ENCODE data around the gene TMTC3. TPM values are rescaled to one million over a fixed set of nuclear protein-coding genes. Genes with fewer than 3 reads are reported as not detected.
"Not testable (repeated sequence)": the region's sequence is repeated elsewhere in the genome, so short reads cannot be mapped to it uniquely, and the experiment has no call there.

Gene TMTC3
- total RNA-seq, 1 experiment from 2014 or later: 41.8 TPM

- no peak for DNase-seq (ENCODE audit: low read depth)
Observed at GRCh38 chr12:88163371-88163770, 21.3 kb downstream of the TMTC3 start.

- DNase-seq (ENCODE audit: low read depth): no peak
Observed at GRCh38 chr12:88166179-88166578, 24.1 kb downstream of the TMTC3 start.

GRCh38 chr12:88167384-88167783 lies 25.3 kb downstream of the TMTC3 start:
- DNase-seq (ENCODE audit: low read depth): no peak

- DNase-seq (ENCODE audit: low read depth): peak; percentile 51
Observed at GRCh38 chr12:88172844-88173407, 30.8 kb downstream of the TMTC3 start.

- no peak for DNase-seq (ENCODE audit: low read depth)
Observed at GRCh38 chr12:88175544-88175943, 33.4 kb downstream of the TMTC3 start.

- no peak for DNase-seq (ENCODE audit: low read depth)
Observed at GRCh38 chr12:88179436-88180014, 37.4 kb downstream of the TMTC3 start.

- DNase-seq (ENCODE audit: low read depth): no peak
Observed at GRCh38 chr12:88181881-88182280, 39.8 kb downstream of the TMTC3 start.

GRCh38 chr12:88182416-88182815 lies 40.3 kb downstream of the TMTC3 start:
- no peak for DNase-seq (ENCODE audit: low read depth)

GRCh38 chr12:88184196-88184595 lies 42.1 kb downstream of the TMTC3 start:
- DNase-seq (ENCODE audit: low read depth): no peak

- DNase-seq (ENCODE audit: low read depth): no peak
Observed at GRCh38 chr12:88185279-88185678, 43.2 kb downstream of the TMTC3 start.

- peak; percentile 87 for DNase-seq (ENCODE audit: low read depth)
Observed at GRCh38 chr12:88185988-88186387, 43.9 kb downstream of the TMTC3 start.

- DNase-seq (ENCODE audit: low read depth): no peak
Observed at GRCh38 chr12:88187571-88187970, 45.5 kb downstream of the TMTC3 start.

GRCh38 chr12:88188180-88188579 lies 46.1 kb downstream of the TMTC3 start:
- peak; percentile 40 for DNase-seq (ENCODE audit: low read depth)

GRCh38 chr12:88192426-88192825 lies 50.3 kb downstream of the TMTC3 start:
- DNase-seq (ENCODE audit: low read depth): no peak

GRCh38 chr12:88194868-88195267 lies 52.8 kb downstream of the TMTC3 start:
- no peak for DNase-seq (ENCODE audit: low read depth)

GRCh38 chr12:88200029-88200428 lies 57.9 kb downstream of the TMTC3 start:
- no peak for DNase-seq (ENCODE audit: low read depth)

GRCh38 chr12:88202500-88202899 lies 60.4 kb downstream of the TMTC3 start:
- DNase-seq (ENCODE audit: low read depth): peak; percentile 26

- DNase-seq (ENCODE audit: low read depth): peak; percentile 20
Observed at GRCh38 chr12:88206601-88207000, 64.5 kb downstream of the TMTC3 start.

GRCh38 chr12:88207921-88208620 lies 66.0 kb downstream of the TMTC3 start:
- peak; percentile 60 for DNase-seq (ENCODE audit: low read depth)

GRCh38 chr12:88208661-88209060 lies 66.6 kb downstream of the TMTC3 start:
- DNase-seq (ENCODE audit: low read depth): no peak

GRCh38 chr12:88210311-88210710 lies 68.2 kb downstream of the TMTC3 start:
- not testable (repeated sequence) for DNase-seq (ENCODE audit: low read depth)

- DNase-seq (ENCODE audit: low read depth): no peak
Observed at GRCh38 chr12:88218293-88218692, 76.2 kb downstream of the TMTC3 start.

GRCh38 chr12:88219861-88220260 lies 77.8 kb downstream of the TMTC3 start:
- no peak for DNase-seq (ENCODE audit: low read depth)
